ENCODE data around the gene CCDC92.

- TF ChIP-seq TCF12 (IDR thresholded peaks at IDR 0.05; ENCODE audit: low read depth) (no peak), EP300 (IDR thresholded peaks at IDR 0.05; ENCODE audit: borderline replicate concordance) (no peak)
Measured at GRCh38 chr12:123943816-123944215, 28.8 kb downstream of the CCDC92 start.
